Heart left ventricle (tissue), 13 donors: ENCODE data around the gene SUFU.

Experiments used
- POLR2A ChIP-seq, 2 donors: fragments of 450-650 bp; IDR thresholded peaks; one replicate each; pipeline ENCODE4 v1.6.1; 2017; ENCODE audit warnings: antibody characterized with exemption in 2 of 2, mild to moderate bottlenecking in 2 of 2, moderate library complexity in 2 of 2
- TF ChIP-seq, protein P1 (sequence below), 12 donors: fragments of 200-600 bp; sonication (generic) in 4 of 12; IDR thresholded peaks; one replicate each; pipeline versions ENCODE4 v1.5.0 to v1.8.0; 2018 to 2022; ENCODE audit warnings: antibody characterized with exemption in 12 of 12, mild to moderate bottlenecking in 5 of 12
- donor health status: ischemic (EF 13 %, LVEDD 7.1; RV severe dilation, severe dysfunction).
- donor health status: DM: no; HTN: yes; CAD: no.
- donor health status: DM: no; HTN: no; CAD: no.
- donor health status: ischemic (EF 25% LVEDD 6.9; RV normal size, moderate dysfunction).
- donor health status: ischemic (EF 25% LVEDD 5.7; RV mildly dilated, moderate dysfunction).
- donor health status: ischemic (EF 35%, LVEDD 5.7; RV mildly dilated, moderate dysfunction).
- donor health status: nonischemic (EF 11% LVEDD 7.7; RV severe dilation, severe dysfunction).
- donor health status: DM: yes; HTN: yes; CAD: no.
- donor health status: PGD.
- donor health status: ischemic (EF 29% LVEDD 5.4; RV normal size, mild dysfunction).
- donor health status: nonischemic (EF 23%, LVEDD 6.1; RV moderate dilation, normal function).

DNA sequence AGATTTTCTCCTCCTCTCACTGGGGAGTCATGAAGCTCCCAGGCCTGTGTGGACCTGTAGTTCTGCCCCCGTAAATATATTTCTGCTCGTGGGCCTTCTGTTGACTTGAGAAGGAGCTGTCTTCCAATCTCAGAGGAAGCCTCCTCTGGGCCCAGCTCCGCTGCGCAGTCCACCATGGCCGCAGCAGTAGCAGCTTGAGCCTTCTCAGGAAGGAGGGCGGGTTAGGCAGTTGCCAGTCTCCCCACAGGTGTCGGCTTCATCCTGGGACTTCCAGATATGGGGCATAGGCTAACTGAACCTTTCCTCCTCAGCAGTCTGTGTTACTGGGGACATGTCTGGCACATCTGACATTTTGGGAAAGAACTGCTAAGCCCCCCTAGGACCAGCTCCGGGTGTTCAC lies 77.6 kb downstream of the SUFU start:
- TF ChIP-seq, protein P1, sequence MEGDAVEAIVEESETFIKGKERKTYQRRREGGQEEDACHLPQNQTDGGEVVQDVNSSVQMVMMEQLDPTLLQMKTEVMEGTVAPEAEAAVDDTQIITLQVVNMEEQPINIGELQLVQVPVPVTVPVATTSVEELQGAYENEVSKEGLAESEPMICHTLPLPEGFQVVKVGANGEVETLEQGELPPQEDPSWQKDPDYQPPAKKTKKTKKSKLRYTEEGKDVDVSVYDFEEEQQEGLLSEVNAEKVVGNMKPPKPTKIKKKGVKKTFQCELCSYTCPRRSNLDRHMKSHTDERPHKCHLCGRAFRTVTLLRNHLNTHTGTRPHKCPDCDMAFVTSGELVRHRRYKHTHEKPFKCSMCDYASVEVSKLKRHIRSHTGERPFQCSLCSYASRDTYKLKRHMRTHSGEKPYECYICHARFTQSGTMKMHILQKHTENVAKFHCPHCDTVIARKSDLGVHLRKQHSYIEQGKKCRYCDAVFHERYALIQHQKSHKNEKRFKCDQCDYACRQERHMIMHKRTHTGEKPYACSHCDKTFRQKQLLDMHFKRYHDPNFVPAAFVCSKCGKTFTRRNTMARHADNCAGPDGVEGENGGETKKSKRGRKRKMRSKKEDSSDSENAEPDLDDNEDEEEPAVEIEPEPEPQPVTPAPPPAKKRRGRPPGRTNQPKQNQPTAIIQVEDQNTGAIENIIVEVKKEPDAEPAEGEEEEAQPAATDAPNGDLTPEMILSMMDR (IDR thresholded peaks at IDR 0.05), result no peak
- no peak for TF ChIP-seq POLR2A (IDR thresholded peaks at IDR 0.05)
